HG03342 (cell line): Measurements from ENCODE around the gene DIPK2A.

Experiments
- ATAC-seq: cut with Tn5 transposase; IDR thresholded peaks from one replicate; pipeline ENCODE4 v1.9.1; 2021; ENCODE audit warnings: mild to moderate bottlenecking, moderate library complexity; ENCODE audit not compliant: unreplicated experiment

The DIPK2A gene, protein sequence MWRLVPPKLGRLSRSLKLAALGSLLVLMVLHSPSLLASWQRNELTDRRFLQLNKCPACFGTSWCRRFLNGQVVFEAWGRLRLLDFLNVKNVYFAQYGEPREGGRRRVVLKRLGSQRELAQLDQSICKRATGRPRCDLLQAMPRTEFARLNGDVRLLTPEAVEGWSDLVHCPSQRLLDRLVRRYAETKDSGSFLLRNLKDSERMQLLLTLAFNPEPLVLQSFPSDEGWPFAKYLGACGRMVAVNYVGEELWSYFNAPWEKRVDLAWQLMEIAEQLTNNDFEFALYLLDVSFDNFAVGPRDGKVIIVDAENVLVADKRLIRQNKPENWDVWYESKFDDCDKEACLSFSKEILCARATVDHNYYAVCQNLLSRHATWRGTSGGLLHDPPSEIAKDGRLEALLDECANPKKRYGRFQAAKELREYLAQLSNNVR

GRCh38 chr3:143971359-143972154, at the start of gene DIPK2A:
TSS of gene DIPK2A (plus strand) at chr3:143971823. CDS start at chr3:143972333, 510 bp downstream.
- ATAC-seq = peak; percentile 60

- ATAC-seq = peak; percentile 61
Measured at GRCh38 chr3:143924522-143925285, 46.9 kb upstream of the DIPK2A start.

DNA sequence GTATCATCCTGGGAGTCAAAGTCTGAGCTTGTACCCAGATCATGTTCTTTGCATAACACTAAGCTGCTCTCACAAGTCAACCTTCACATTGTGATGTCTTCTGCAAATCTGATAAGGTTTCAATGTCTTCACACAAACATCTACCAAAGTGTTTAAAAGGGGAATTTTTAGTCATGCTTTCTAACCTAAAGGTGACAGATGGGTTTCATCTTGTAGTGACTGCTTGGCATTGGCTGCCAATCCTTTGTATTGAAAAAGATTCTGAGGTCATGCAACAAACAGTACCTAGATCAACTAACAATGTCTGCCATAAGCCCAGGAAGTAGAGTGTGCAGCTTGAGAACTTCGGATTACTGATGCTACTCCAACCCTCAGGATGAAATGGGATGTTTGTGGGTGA, 43.6 kb upstream of the DIPK2A start:
- no peak for ATAC-seq

DNA sequence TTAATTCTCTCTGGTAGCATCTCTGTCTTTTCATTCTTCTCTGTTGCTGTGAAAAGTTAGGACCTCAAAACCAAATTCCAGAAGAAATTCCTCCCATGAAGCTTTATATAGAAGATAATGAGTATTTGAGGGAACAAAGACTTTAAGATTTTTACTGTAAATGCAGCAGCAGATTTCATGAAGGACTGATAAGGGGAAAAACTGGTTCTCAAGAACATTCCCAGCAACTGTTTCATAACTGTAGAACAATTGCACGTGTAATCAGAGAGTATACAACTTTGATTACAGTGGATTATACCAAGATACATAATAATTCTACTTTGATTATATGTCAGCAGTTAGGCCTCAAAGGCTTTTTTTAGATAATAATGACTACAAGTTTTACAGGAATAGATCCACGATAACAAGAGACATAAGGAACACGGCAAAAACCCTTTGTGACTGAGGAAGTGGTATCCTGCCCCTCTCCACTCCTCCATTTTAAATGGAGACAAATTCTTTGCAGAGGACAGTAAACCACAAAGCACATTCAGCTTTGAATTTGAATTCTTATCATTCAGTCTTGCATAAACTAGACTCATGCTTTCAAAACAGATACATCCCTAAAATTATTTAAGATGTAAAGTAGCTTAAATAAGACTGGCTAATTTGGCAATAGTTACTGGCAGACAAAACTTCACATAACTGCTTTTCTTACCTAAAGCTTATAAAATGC, 42.9 kb upstream of the DIPK2A start:
- ATAC-seq = no peak

GRCh38 chr3:143934791-143935190, 36.8 kb upstream of the DIPK2A start:
- ATAC-seq = no peak

GRCh38 chr3:143935678-143936077, 35.9 kb upstream of the DIPK2A start:
- no peak for ATAC-seq

DNA sequence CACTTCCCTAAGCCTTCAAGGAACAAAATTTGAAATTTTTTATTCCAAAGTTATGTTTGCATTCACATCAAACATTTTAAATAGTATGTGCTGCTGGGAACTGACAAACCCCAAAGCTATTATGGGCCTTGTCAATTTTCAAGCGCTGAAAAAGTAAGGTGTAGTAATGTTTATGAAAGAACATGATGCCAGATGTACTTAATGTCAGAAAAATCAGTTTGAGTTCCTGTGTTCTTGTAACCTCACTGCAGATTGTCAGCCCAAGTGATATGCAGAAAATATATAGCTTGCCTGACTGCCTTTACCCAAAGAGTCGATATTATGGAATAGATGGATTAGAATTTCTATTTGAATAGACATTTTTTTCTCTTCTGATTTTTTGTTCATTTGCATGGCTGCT, 20.8 kb upstream of the DIPK2A start:
- no peak for ATAC-seq

GRCh38 chr3:143951351-143951971, 20.2 kb upstream of the DIPK2A start:
- peak; percentile 85 for ATAC-seq

DNA sequence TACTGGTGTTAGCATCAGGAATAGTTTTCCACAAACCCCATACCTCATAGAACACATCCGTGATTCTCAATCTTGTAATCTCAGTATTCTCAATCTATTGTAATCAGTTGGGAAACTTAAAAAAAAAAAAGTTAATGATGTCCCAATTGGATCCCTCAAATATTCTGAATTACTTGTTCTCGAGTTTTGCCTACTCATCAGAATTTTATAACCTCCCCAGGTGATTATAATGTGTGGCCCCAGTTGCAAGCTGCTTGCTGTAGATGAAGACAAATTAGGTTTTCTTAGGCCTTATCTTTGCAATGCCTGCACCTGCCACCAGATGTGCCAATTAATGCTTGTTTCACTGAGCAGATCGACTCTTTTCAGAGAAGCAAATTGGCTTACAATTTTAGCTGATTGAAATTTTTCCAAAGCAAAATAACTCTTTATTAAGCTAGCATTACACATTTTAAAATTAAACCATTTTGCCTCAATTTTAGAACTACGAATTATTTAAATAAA, 19.0 kb upstream of the DIPK2A start:
- no peak for ATAC-seq

GRCh38 chr3:143955113-143955512, 16.5 kb upstream of the DIPK2A start:
- ATAC-seq = no peak

DNA sequence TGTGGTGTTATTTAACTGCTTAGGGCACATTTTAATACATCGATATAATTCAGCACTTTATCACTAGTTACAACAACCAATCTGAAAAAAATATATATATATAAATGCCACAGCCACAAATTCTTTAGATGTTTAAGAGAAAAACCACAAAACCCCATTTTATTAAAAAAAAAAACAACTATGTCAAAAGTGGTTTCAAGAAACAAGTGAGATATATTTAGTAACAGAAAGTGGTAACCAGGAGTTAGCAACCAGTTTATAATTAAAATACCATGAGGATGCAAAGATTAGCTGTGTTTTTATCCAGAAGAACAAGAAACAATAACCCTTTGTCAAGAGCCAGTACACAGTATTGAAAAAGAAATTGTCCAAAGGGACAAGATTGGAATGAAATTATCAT, 14.8 kb upstream of the DIPK2A start:
- ATAC-seq = no peak

- ATAC-seq = no peak
Measured at GRCh38 chr3:143957453-143957852, 14.2 kb upstream of the DIPK2A start.

GRCh38 chr3:143958966-143959365, 12.7 kb upstream of the DIPK2A start:
- ATAC-seq = no peak

DNA sequence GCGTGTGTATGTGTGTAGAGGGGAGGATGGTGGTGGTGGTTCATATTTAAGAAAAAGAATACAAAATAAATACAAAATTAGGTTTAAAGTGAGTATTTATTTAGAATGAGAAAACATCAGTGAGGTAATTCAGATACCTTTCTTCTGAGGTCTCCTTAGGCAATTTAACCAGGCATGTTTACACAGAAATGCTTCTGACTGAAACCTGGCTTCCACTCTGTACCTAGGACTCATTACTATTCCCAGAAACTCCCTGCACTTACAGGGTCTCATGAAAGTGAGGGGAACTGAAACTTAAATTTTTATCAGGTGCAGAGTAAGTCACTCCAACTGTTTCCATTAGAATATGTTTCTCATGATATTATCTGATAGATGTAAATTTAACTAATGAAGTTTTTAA, 10.3 kb upstream of the DIPK2A start:
- ATAC-seq = no peak

DNA sequence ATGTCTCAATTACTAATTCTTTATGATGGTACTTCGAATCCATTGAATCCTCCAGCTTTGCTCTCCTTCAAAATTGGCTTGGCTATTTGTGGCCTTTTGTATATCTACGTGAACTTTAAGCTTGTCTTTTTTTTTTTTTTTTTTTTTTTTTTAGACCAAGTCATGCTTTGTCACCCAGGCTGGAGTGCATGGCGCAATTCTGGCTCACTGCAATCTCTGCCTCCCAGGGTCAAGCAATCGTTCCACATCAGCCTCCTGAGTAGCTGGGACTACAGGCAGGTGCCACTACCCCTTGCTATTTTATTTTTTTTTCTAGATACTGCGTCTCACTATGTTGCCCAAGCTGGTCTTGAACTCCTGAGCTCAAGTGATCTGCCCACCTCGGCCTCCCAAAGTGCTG, 7.7 kb upstream of the DIPK2A start:
- no peak for ATAC-seq

DNA sequence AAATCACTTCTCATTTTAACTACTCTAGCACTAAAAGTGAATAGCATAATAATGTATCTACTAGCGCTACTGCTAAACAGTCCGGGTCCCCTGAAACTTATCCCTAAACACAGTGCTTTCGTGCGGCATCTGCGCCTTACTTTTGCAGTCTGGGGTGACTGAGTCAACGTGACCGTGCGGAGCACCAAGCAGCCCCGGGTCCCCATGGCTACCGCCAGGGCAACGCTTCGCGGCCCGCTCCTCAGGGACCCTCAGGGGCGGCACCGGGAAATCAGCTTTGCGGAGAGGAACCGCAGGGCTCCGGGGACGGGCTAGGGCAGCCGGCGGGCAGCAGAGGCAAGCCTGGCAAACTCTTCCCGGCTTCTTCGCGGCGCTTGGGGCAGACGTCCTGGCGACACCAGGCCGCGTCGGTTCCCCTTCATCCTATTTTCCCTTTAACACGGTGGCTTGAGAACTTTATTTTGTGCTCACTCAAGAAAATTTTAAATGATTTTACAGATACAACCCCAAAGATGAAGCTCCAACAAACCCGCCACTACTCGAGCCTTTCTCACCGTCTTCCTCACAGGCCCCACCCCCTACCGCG, 757 bp upstream of the DIPK2A start:
- peak; percentile 28 for ATAC-seq

GRCh38 chr3:143972155-143972504, 507 bp downstream of the DIPK2A start:
- no peak for ATAC-seq

DNA sequence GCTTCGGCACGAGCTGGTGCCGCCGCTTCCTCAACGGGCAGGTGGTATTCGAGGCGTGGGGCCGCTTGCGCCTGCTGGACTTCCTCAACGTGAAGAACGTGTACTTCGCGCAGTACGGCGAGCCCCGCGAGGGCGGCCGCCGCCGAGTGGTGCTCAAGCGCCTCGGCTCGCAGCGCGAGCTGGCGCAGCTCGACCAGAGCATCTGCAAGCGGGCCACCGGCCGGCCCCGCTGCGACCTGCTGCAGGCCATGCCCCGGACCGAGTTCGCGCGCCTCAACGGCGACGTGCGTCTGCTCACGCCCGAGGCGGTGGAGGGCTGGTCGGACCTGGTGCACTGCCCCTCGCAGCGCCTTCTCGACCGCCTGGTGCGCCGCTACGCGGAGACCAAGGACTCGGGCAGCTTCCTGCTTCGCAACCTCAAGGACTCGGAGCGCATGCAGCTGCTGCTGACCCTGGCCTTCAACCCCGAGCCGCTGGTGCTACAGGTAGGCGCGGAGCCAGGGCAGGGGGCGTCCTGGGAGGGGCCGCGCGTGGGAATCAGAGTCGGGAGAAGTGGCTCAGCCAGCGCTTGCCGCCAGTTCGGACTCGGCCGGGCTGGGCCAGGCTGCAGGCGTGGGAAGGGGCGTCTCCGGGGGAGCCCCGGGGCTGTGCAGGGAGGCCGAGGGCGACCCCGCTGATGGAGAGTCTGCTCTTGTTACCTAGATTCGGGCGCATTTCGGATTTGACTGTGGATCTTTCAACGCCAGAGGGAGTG, 1.1 kb downstream of the DIPK2A start:
- peak; percentile 30 for ATAC-seq
